IMR-90 (cell line): ENCODE measurements around the gene SLC6A4.

ENCODE experiments used
- BHLHE40 ChIP-seq: fragments of 150-350 bp; IDR thresholded peaks from 2 replicates; pipeline ENCODE4 v1.6.1; 2016; ENCODE audit warnings: mild to moderate bottlenecking, low read depth, low read length
- CHD1 ChIP-seq: IDR thresholded peaks from 2 replicates; pipeline ENCODE4 v1.6.1; 2012; ENCODE audit warnings: low read depth, low read length, improper control_type of control experiment
- CTCF ChIP-seq: conservative IDR thresholded peaks from 2 replicates; pipeline ENCODE4 v1.5.1; 2012; ENCODE audit warnings: mild to moderate bottlenecking, low read depth, low read length, improper control_type of control experiment
- MAZ ChIP-seq: IDR thresholded peaks from 2 replicates; pipeline ENCODE4 v1.6.1; 2012; ENCODE audit warnings: low read depth, mild to moderate bottlenecking, low read length, improper control_type of control experiment, moderate library complexity, borderline replicate concordance
- POLR2A ChIP-seq: IDR thresholded peaks from 2 replicates; pipeline ENCODE4 v1.6.1; 2012; ENCODE audit warnings: mild to moderate bottlenecking, low read depth, low read length
- RAD21 ChIP-seq: IDR thresholded peaks from 2 replicates; pipeline ENCODE4 v1.6.1; 2012; ENCODE audit warnings: low read length, improper control_type of control experiment
- RFX5 ChIP-seq: IDR thresholded peaks from 2 replicates; pipeline ENCODE4 v1.8.0; 2012; ENCODE audit warnings: low read depth, mild to moderate bottlenecking, low read length, moderate library complexity

- TF ChIP-seq CTCF: no peak
- TF ChIP-seq RAD21: no peak
- TF ChIP-seq POLR2A: no peak
- TF ChIP-seq MAZ: no peak
- TF ChIP-seq BHLHE40: no peak
- no peak for TF ChIP-seq RFX5
- no peak for TF ChIP-seq CHD1
Observed at GRCh38 chr17:30209930-30210329, 25.6 kb downstream of the SLC6A4 start.
